GM23338 (cell line): ENCODE results near the gene HRC.

ENCODE experiments used
- EZH2 ChIP-seq: fragments of 200-600 bp; sonication (generic); IDR thresholded peaks from one replicate; pipeline ENCODE4 v1.8.0; 2017; ENCODE audit warnings: antibody characterized with exemption, mild to moderate bottlenecking, low read depth; ENCODE audit not compliant: unreplicated experiment
- EZH2phosphoT487 ChIP-seq: fragments of 200-600 bp; sonication (generic); IDR thresholded peaks from one replicate; pipeline ENCODE4 v1.8.1; 2018; ENCODE audit warnings: antibody characterized with exemption; ENCODE audit not compliant: unreplicated experiment
- POLR2AphosphoS5 ChIP-seq: IDR thresholded peaks from 2 replicates; pipeline ENCODE4 v1.6.1; 2016; ENCODE audit warnings: antibody characterized with exemption, low read depth
- TF ChIP-seq, protein P1 (sequence below), 2 experiments: fragments of 200-600 bp in 1 of 2; sonication (generic) in 1 of 2; conservative IDR thresholded peaks; 2 replicates each; pipeline versions ENCODE4 v1.5.1 to v1.6.1; 2016 to 2017; ENCODE audit warnings: antibody characterized with exemption in 2 of 2, low read depth in 2 of 2, mild to moderate bottlenecking in 2 of 2, moderate library complexity in 1 of 2
- TF ChIP-seq, protein P2 (sequence below): IDR thresholded peaks from one replicate; pipeline ENCODE4 v1.6.1; 2018; ENCODE audit warnings: antibody characterized with exemption; ENCODE audit not compliant: unreplicated experiment

DNA sequence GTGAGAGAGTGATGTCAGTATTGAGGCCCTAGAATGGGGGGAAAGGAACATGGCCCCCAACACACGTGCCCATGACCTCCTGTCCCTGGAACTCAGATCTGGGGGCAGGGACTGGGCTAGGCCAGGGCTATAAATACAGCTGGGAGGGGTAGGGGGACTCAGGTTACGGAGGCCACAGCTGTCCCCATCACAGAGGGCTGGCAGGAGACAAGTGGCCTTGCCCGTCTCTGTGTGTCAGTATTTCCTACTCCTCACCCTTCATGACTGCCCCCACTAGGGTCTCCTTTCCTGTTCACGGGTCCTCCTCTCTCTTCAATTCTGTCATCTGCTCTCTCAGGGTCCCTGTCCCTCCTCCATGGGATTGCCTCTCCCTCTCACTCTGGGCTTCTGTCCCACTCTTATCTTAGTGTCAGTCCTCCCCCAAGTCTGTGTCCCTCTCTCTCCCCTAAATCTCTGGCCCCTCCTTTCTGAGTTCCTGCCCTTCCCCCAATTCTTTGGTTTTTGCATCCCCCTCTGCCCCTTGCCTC lies 687 bp upstream of the HRC start:
- TF ChIP-seq, protein P1, sequence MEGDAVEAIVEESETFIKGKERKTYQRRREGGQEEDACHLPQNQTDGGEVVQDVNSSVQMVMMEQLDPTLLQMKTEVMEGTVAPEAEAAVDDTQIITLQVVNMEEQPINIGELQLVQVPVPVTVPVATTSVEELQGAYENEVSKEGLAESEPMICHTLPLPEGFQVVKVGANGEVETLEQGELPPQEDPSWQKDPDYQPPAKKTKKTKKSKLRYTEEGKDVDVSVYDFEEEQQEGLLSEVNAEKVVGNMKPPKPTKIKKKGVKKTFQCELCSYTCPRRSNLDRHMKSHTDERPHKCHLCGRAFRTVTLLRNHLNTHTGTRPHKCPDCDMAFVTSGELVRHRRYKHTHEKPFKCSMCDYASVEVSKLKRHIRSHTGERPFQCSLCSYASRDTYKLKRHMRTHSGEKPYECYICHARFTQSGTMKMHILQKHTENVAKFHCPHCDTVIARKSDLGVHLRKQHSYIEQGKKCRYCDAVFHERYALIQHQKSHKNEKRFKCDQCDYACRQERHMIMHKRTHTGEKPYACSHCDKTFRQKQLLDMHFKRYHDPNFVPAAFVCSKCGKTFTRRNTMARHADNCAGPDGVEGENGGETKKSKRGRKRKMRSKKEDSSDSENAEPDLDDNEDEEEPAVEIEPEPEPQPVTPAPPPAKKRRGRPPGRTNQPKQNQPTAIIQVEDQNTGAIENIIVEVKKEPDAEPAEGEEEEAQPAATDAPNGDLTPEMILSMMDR (conservative IDR thresholded peaks at IDR 0.05; ENCODE audit: low read depth in 2 of 2), result no peak
- no peak for TF ChIP-seq POLR2AphosphoS5
- TF ChIP-seq, protein P2, sequence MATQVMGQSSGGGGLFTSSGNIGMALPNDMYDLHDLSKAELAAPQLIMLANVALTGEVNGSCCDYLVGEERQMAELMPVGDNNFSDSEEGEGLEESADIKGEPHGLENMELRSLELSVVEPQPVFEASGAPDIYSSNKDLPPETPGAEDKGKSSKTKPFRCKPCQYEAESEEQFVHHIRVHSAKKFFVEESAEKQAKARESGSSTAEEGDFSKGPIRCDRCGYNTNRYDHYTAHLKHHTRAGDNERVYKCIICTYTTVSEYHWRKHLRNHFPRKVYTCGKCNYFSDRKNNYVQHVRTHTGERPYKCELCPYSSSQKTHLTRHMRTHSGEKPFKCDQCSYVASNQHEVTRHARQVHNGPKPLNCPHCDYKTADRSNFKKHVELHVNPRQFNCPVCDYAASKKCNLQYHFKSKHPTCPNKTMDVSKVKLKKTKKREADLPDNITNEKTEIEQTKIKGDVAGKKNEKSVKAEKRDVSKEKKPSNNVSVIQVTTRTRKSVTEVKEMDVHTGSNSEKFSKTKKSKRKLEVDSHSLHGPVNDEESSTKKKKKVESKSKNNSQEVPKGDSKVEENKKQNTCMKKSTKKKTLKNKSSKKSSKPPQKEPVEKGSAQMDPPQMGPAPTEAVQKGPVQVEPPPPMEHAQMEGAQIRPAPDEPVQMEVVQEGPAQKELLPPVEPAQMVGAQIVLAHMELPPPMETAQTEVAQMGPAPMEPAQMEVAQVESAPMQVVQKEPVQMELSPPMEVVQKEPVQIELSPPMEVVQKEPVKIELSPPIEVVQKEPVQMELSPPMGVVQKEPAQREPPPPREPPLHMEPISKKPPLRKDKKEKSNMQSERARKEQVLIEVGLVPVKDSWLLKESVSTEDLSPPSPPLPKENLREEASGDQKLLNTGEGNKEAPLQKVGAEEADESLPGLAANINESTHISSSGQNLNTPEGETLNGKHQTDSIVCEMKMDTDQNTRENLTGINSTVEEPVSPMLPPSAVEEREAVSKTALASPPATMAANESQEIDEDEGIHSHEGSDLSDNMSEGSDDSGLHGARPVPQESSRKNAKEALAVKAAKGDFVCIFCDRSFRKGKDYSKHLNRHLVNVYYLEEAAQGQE, result no peak
- no peak for TF ChIP-seq EZH2phosphoT487
- TF ChIP-seq EZH2, result no peak
